ENCODE data around the gene ZNF813. TPM values are rescaled to one million over a fixed set of nuclear protein-coding genes. Genes with fewer than 3 reads are reported as not detected.

The ZNF813 gene
- total and polyA plus RNA-seq, 2 experiments from 2014 or later = 6.4 to 29.3 TPM

GRCh38 chr19:53506728-53507127, 39.2 kb downstream of the ZNF813 start (continued):
- TF ChIP-seq ZNF462 (CRISPR knock-in tag; IDR thresholded peaks at IDR 0.05) = no peak

GRCh38 chr19:53507523-53508442, 40.2 kb downstream of the ZNF813 start:
- H3K36me3 Mint-ChIP-seq (ENCODE audit: low read depth) = no peaks in the 10 kb centered on the region; the same call in 2 of the 3 replicates
- H3K4me3 Mint-ChIP-seq = no peak overlapping the region
- Histone ChIP-seq H3K4me3 (no peak overlapping the region), H3K27me3 (ENCODE audit: insufficient read depth) (no peaks in the 10 kb centered on the region), H3K9me2 (ENCODE audit: insufficient read depth) (no peaks in the 10 kb centered on the region), H3K36me3 (ENCODE audit: insufficient read depth) (no peaks in the 10 kb centered on the region), H2AFZ (no peak overlapping the region), H3K4me1 (ENCODE audit: insufficient read depth) (peaks cover 21% of the 10 kb centered on the region; the same call in 1 of the 2 replicates), H4K20me1 (replicated peaks; ENCODE audit: insufficient read depth) (peaks cover 4% of the 10 kb centered on the region; the same call in 1 of the 2 replicates), H3K27ac (ENCODE audit: low read depth) (no peak overlapping the region), H3F3A (replicated peaks; ENCODE audit: low read depth) (peaks cover 16% of the 10 kb centered on the region), H3K79me2 (replicated peaks; ENCODE audit: insufficient read depth) (no peaks in the 10 kb centered on the region), H3K4me2 (no peak overlapping the region)
- no peaks in the 10 kb centered on the region for H3K9me3 Mint-ChIP-seq
- no peak for DNase-seq (ENCODE audit: low spot score)
- peaks cover 17% of the 10 kb centered on the region for H3K27me3 Mint-ChIP-seq (ENCODE audit: insufficient read depth, low read depth, poor library complexity)
- no peak overlapping the region for H3K27ac Mint-ChIP-seq
- ATAC-seq = no peak
- peaks cover 25% of the 10 kb centered on the region for H3K4me1 Mint-ChIP-seq
- TF ChIP-seq STAT1 (IDR thresholded peaks at IDR 0.05; ENCODE audit: unreplicated experiment) (no peak), ZNF462 (CRISPR knock-in tag; IDR thresholded peaks at IDR 0.05) (no peak), REST (IDR thresholded peaks at IDR 0.05; ENCODE audit: unreplicated experiment) (no peak)

Data from GM23338 (cell line).